GM18870 (cell line): ENCODE data around the gene MYH2.

Experiments
- ATAC-seq: cut with Tn5 transposase; IDR thresholded peaks from one replicate; pipeline ENCODE4 v1.9.1; 2021; ENCODE audit warnings: moderate library complexity; ENCODE audit not compliant: unreplicated experiment

Gene MYH2

DNA sequence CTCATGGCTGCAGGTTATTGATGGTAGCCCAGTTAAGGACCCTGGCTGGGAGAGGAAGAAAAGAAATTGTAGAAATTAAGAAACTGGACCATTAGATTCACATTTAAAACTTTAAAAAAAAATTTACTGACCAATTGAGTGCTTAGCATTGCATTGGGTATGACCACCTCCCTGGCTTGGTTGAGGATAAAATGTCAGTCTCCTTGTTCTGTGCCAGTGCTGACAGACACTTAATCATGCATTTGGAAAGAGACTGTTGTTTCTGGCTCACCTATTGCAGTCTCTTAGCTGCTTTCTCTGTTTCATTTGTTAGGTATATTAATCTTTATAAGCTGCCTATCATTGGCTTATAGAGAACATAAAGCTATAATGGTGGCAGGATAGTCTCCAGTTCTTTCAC lies 32.8 kb downstream of the MYH2 start:
- ATAC-seq, result no peak

DNA sequence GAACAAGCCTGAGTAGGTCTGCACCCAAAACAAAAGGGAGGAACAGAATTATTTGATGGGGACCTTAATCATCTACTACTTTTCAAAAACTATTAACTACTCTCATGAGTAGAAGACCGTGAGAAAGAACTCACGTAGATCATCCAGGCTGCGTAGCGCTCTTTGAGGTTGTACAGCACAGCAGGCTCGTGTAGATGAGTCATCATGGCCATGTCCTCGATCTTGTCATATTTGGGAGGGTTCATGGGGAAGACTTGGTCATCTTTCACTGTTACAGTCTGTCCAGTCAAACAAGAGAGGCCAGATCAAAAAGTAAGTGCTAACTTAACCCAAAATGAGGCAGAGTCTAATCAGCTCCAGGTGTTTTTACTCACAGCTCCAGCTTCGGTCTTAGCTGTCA lies 33.4 kb downstream of the MYH2 start:
- no peak for ATAC-seq

DNA sequence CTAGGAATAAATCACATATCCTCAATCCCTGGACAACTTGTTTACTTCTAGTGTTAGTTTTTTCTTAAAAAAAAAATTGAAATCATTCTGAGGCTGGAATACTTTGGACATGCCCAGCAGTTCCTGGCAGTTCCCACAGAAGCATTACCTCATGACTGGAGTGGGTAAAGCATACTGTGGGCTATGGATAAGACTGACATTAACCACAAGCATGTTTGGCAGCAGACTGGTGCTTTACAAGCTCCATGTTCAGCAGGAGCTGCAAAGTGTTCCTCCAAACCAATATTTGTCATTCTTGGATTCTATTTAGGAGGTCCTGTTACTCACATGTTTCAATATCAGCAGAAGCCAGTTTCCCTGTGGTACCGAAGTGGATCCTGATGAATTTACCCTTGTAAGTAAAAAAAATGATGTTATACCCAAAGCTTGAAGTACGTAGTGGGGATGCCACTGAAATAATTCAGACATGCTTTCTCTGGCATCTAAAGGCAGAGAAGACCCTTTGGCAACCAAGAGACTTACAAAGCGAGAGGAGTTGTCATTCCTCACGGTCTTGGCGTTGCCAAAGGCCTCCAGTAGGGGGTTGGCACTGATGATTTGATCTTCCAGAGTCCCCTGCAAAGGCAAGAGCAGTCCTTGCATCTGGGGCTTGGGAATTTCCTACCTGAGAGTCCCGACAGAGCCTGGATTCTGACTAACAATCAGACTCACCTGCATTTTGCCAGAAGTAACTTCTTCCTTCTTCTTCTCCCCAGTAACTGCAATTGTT lies 36.0 kb downstream of the MYH2 start:
- no peak for ATAC-seq

DNA sequence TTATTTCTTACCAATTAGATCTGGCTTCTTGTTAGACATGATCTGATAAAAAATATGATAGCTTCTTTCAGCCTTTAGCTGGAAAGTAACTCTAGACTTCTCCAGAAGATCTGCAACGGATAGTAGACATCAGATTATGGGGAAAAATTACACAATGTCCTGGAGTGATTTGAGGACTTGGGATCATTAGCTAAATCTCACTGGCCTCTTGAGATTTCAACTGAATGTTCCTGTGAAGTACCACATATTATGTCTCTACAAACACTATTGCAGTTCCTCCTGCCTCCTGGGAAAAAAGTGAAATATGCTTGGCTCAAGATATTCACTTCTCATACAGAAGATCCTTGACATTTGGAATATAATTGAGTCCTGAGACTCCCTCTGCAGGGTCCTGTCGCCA lies 36.6 kb downstream of the MYH2 start:
- no peak for ATAC-seq

DNA sequence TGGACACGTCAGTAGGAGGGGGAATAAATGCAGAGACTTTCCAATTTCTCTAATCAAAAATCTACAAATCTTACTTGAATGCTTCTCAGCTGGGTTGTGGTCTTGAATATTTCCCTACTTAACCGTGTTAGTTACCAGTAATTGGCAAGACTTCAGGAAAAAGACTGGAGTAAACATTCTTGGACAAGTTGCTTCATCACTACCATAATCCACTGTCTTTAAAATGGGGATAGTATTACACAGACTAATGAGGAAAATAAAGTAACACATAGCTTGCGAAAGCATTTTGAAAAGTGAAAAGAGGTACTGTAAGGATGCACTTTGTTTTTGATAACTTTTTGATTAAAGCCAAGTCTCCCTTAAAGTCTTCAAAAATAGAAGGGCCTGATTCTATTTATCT lies 49.5 kb downstream of the MYH2 start:
- ATAC-seq, result no peak

DNA sequence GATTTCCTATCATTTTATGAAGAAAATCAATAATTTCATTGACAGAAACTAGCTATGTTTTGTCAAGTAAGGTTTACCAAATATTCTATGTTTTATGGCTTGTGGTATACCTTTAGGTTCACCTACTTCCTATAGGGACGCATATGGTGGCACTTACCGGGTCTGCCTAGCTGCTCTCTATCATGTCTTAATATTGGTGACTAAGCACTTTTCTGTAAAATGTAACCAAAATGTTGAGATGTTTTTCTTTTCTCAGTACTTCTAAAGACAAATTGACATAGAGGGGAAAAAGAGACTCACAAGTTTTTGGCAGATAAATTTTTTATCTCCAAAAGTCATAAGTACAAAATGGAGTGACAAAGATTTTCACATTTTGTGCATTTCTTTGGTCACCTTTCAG lies 57.5 kb downstream of the MYH2 start:
- no peak for ATAC-seq

DNA sequence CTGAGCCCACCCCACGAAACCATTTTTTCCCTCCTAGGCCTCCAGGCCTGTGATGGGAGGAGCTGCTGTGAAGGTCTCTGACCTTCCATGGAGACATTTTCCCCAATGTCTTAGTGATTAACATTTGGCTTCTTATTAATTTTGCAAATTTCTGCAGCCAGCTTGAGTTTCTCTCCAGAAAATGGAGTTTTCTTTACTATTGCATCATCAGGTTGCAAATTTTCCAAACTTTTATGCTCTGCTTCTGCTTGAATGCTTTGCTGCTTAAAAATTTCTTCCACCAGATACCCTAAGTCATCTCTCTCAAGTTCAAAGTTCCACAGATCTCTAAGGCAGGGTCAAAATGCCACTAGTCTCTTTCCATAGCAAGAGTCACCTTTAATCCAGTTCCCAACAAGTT lies 67.2 kb downstream of the MYH2 start:
- no peak for ATAC-seq

DNA sequence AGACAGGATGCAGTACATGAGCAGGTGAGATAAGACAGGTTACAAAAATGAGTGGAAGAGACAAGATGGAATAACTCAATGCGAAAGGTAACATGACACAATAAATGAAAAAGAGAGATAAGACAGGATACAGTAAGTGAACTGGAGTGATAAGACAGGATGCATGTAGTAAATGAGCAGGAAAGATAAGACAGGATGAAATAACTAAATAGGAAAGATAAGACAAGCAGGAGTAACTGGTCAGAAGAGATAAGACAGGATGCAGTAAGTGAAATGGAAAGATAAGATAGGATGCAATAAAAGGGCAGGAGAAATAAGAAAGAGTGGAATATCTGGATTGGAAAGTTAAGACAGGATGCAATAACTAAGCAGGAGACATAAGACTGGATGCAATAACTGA lies 71.8 kb downstream of the MYH2 start:
- no peak for ATAC-seq

DNA sequence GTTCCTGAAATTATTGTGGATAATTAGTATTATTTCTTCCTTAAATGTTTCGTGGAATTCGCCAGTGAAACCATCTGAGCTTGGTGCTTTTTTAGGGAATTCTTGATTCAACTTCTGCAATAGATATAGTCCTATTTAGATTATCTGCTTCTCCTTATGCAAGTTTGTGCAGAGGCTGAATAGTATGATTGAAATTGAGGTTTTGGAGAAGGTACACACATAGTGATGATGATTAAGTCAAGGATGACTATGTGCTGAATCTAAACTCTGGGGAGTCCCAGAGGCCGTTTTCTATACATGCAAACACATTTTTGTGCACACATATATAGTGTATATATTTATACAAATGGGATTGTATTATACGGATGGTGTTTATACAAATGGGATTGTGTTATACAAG lies 74.9 kb downstream of the MYH2 start:
- no peak for ATAC-seq

DNA sequence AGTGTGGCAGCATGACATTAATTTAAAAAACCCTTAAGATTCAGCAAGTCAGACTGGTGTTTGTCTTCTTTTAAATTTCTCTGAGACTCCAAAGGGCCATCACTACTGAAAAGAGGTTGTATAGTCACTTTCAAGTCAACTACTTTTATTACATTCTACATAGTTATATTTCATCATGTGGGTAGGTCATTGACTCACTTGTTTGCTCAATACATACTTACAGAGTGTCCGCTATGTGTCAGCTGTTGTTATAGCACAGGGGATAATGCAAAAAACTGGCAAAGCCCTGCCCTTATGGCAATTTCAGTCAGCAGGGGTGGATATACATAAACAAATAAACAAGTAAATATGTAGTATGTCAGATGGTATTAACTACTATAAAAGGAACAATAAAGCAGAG lies 77.6 kb downstream of the MYH2 start:
- ATAC-seq, result no peak
